ENCODE results near the gene TCF23. TPM values are rescaled to one million over a fixed set of nuclear protein-coding genes. Genes with fewer than 3 reads are reported as not detected.
"Not testable (repeated sequence)": the region's sequence is repeated elsewhere in the genome, so short reads cannot be mapped to it uniquely, and the experiment has no call there.

The TCF23 gene
- polyA plus RNA-seq, 1 donor: 0.10 TPM

GRCh38 chr2:27117995-27118524 is 30.7 kb upstream of the TCF23 start:
- no peaks in the 10 kb centered on the region for H3K9me3 ChIP-seq (ENCODE audit: control insufficient read depth, low read depth, low read length)
- no peak overlapping the region for H3K27ac ChIP-seq (ENCODE audit: low read length)
- H3K4me1 ChIP-seq (ENCODE audit: control insufficient read depth, insufficient read depth, low read length): peaks cover 7% of the 10 kb centered on the region
- peak overlapping the region; percentile 31 for H3K4me3 ChIP-seq (ENCODE audit: low read length)
- no peaks in the 10 kb centered on the region for H3K36me3 ChIP-seq (ENCODE audit: control insufficient read depth, insufficient read depth, low read length)
- DNase-seq: no peak
- no CpG with 5 or more reads among the region's 14 CpGs for WGBS (ENCODE audit: insufficient coverage, low lambda C conversion rate)
- peaks cover 26% of the 10 kb centered on the region for H3K27me3 ChIP-seq (ENCODE audit: control insufficient read depth, insufficient read depth, low read length)

GRCh38 chr2:27118525-27119329 is 30.1 kb upstream of the TCF23 start, which contains the start of gene CGREF1:
Gene CGREF1 (minus strand): TSS chr2:27119128. CDS start chr2:27104366, 14,762 bp downstream.
- Histone ChIP-seq H3K9me3 (ENCODE audit: control insufficient read depth, low read depth, low read length) (no peaks in the 10 kb centered on the region), H3K4me3 (ENCODE audit: low read length) (peak within 1 kb of the TSS; percentile 31), H3K27ac (ENCODE audit: low read length) (no peak within 1 kb of the TSS), H3K36me3 (ENCODE audit: control insufficient read depth, insufficient read depth, low read length) (no peaks in the 10 kb centered on the region), H3K4me1 (ENCODE audit: control insufficient read depth, insufficient read depth, low read length) (peaks cover 11% of the 10 kb centered on the region), H3K27me3 (ENCODE audit: control insufficient read depth, insufficient read depth, low read length) (peaks cover 26% of the 10 kb centered on the region)
- peak in 1 of 2 donors; percentile 61 for DNase-seq
- no CpG with 5 or more reads among the region's 84 CpGs for WGBS (ENCODE audit: insufficient coverage, low lambda C conversion rate)

GRCh38 chr2:27119330-27119670 is 29.5 kb upstream of the TCF23 start:
- H3K4me1 ChIP-seq (ENCODE audit: control insufficient read depth, insufficient read depth, low read length): peaks cover 14% of the 10 kb centered on the region
- not testable (repeated sequence) for H3K36me3 ChIP-seq (ENCODE audit: control insufficient read depth, insufficient read depth, low read length); H3K9me3 ChIP-seq (ENCODE audit: control insufficient read depth, low read depth, low read length); DNase-seq; H3K27ac ChIP-seq (ENCODE audit: low read length)
- WGBS (ENCODE audit: insufficient coverage, low lambda C conversion rate): no CpG with 5 or more reads among the region's 8 CpGs
- peaks cover 26% of the 10 kb centered on the region for H3K27me3 ChIP-seq (ENCODE audit: control insufficient read depth, insufficient read depth, low read length)
- H3K4me3 ChIP-seq (ENCODE audit: low read length): peak overlapping the region; percentile 31

- DNase-seq: no peak
- peaks cover 23% of the 10 kb centered on the region for H3K4me1 ChIP-seq (ENCODE audit: control insufficient read depth, insufficient read depth, low read length)
- H3K36me3 ChIP-seq (ENCODE audit: control insufficient read depth, insufficient read depth, low read length): no peaks in the 10 kb centered on the region
- H3K4me3 ChIP-seq (ENCODE audit: low read length): no peak overlapping the region
- WGBS (ENCODE audit: insufficient coverage, low lambda C conversion rate): no CpG with 5 or more reads among the region's 2 CpGs
- H3K27me3 ChIP-seq (ENCODE audit: control insufficient read depth, insufficient read depth, low read length): peaks cover 26% of the 10 kb centered on the region
- no peak overlapping the region for H3K27ac ChIP-seq (ENCODE audit: low read length)
- no peaks in the 10 kb centered on the region for H3K9me3 ChIP-seq (ENCODE audit: control insufficient read depth, low read depth, low read length)
Measured at GRCh38 chr2:27121906-27122305, 26.9 kb upstream of the TCF23 start.

GRCh38 chr2:27122791-27123190 is 26.0 kb upstream of the TCF23 start:
- Histone ChIP-seq H3K36me3 (ENCODE audit: control insufficient read depth, insufficient read depth, low read length) (no peaks in the 10 kb centered on the region), H3K9me3 (ENCODE audit: control insufficient read depth, low read depth, low read length) (no peaks in the 10 kb centered on the region), H3K27me3 (ENCODE audit: control insufficient read depth, insufficient read depth, low read length) (peaks cover 25% of the 10 kb centered on the region), H3K4me1 (ENCODE audit: control insufficient read depth, insufficient read depth, low read length) (peaks cover 23% of the 10 kb centered on the region), H3K27ac (ENCODE audit: low read length) (no peak overlapping the region), H3K4me3 (ENCODE audit: low read length) (no peak overlapping the region)
- DNase-seq: no peak
- no CpG with 5 or more reads among the region's 7 CpGs for WGBS (ENCODE audit: insufficient coverage, low lambda C conversion rate)

- H3K36me3 ChIP-seq (ENCODE audit: control insufficient read depth, insufficient read depth, low read length): no peaks in the 10 kb centered on the region
- H3K4me1 ChIP-seq (ENCODE audit: control insufficient read depth, insufficient read depth, low read length): peaks cover 17% of the 10 kb centered on the region
- no peaks in the 10 kb centered on the region for H3K9me3 ChIP-seq (ENCODE audit: control insufficient read depth, low read depth, low read length)
- peak in 1 of 2 donors; percentile 64 for DNase-seq
- peak within 1 kb of the TSS; percentile 59 for H3K4me3 ChIP-seq (ENCODE audit: low read length)
- peaks cover 18% of the 10 kb centered on the region for H3K27me3 ChIP-seq (ENCODE audit: control insufficient read depth, insufficient read depth, low read length)
- H3K27ac ChIP-seq (ENCODE audit: low read length): no peak within 1 kb of the TSS
- WGBS (ENCODE audit: insufficient coverage, low lambda C conversion rate): no CpG with 5 or more reads among the region's 47 CpGs
Measured at GRCh38 chr2:27123302-27124150, 25.3 kb upstream of the TCF23 start, which contains the start of gene ABHD1. Gene ABHD1 (plus strand): TSS chr2:27123815. CDS start chr2:27123949, 134 bp downstream.

GRCh38 chr2:27125104-27125503 is 23.7 kb upstream of the TCF23 start:
- DNase-seq: no peak
- H3K27me3 ChIP-seq (ENCODE audit: control insufficient read depth, insufficient read depth, low read length): peaks cover 11% of the 10 kb centered on the region
- peaks cover 17% of the 10 kb centered on the region for H3K4me1 ChIP-seq (ENCODE audit: control insufficient read depth, insufficient read depth, low read length)
- H3K4me3 ChIP-seq (ENCODE audit: low read length): no peak overlapping the region
- H3K27ac ChIP-seq (ENCODE audit: low read length): no peak overlapping the region
- no peaks in the 10 kb centered on the region for H3K9me3 ChIP-seq (ENCODE audit: control insufficient read depth, low read depth, low read length)
- no CpG with 5 or more reads among the region's 3 CpGs for WGBS (ENCODE audit: insufficient coverage, low lambda C conversion rate)
- H3K36me3 ChIP-seq (ENCODE audit: control insufficient read depth, insufficient read depth, low read length): peaks cover 9% of the 10 kb centered on the region

- Histone ChIP-seq H3K27me3 (ENCODE audit: control insufficient read depth, insufficient read depth, low read length) (peaks cover 9% of the 10 kb centered on the region), H3K36me3 (ENCODE audit: control insufficient read depth, insufficient read depth, low read length) (peaks cover 21% of the 10 kb centered on the region), H3K4me3 (ENCODE audit: low read length) (no peak overlapping the region), H3K4me1 (ENCODE audit: control insufficient read depth, insufficient read depth, low read length) (peaks cover 17% of the 10 kb centered on the region), H3K9me3 (ENCODE audit: control insufficient read depth, low read depth, low read length) (no peaks in the 10 kb centered on the region), H3K27ac (ENCODE audit: low read length) (peak overlapping the region; percentile 30)
- WGBS (ENCODE audit: insufficient coverage, low lambda C conversion rate): 33% methylated on average over 1 of the region's 5 CpGs
- DNase-seq: peak; percentile 53 to 81
Measured at GRCh38 chr2:27126252-27126710, 22.5 kb upstream of the TCF23 start.

GRCh38 chr2:27127883-27128667 is 20.7 kb upstream of the TCF23 start:
- Histone ChIP-seq H3K27ac (ENCODE audit: low read length) (no peak overlapping the region), H3K4me3 (ENCODE audit: low read length) (no peak overlapping the region), H3K27me3 (ENCODE audit: control insufficient read depth, insufficient read depth, low read length) (peaks cover under 1% of the 10 kb centered on the region), H3K9me3 (ENCODE audit: control insufficient read depth, low read depth, low read length) (no peaks in the 10 kb centered on the region), H3K36me3 (ENCODE audit: control insufficient read depth, insufficient read depth, low read length) (peaks cover 38% of the 10 kb centered on the region), H3K4me1 (ENCODE audit: control insufficient read depth, insufficient read depth, low read length) (peaks cover 20% of the 10 kb centered on the region)
- DNase-seq: no peak
- WGBS (ENCODE audit: insufficient coverage, low lambda C conversion rate): no CpG with 5 or more reads among the region's 9 CpGs
